ENCODE data around the gene TSSC4. TPM values are rescaled to one million over a fixed set of nuclear protein-coding genes. Genes with fewer than 3 reads are reported as not detected.
A peak's percentile ranks its signal among the peaks of the same experiment; 100 is the strongest.

The TSSC4 gene
- total RNA-seq, 1 donor, result 31.5 TPM

- H3K4me3 ChIP-seq (ENCODE audit: low read depth, low read length), result no peak overlapping the region
- TF ChIP-seq CTCF (IDR thresholded peaks at IDR 0.05; ENCODE audit: insufficient read depth, low read length), result no peak
- no peak for DNase-seq (ENCODE audit: low read depth)
Observed at GRCh38 chr11:2448661-2449547, 48.4 kb downstream of the TSSC4 start.

GRCh38 chr11:2449548-2450320 lies 49.2 kb downstream of the TSSC4 start:
- DNase-seq (ENCODE audit: low read depth), result no peak
- H3K4me3 ChIP-seq (ENCODE audit: low read depth, low read length), result no peak overlapping the region
- TF ChIP-seq CTCF (IDR thresholded peaks at IDR 0.05; ENCODE audit: insufficient read depth, low read length), result no peak

- no peak for DNase-seq (ENCODE audit: low read depth)
- H3K4me3 ChIP-seq (ENCODE audit: low read depth, low read length), result no peak overlapping the region
- TF ChIP-seq CTCF (IDR thresholded peaks at IDR 0.05; ENCODE audit: insufficient read depth, low read length), result no peak
Observed at GRCh38 chr11:2450321-2451041, 49.9 kb downstream of the TSSC4 start.

GRCh38 chr11:2451336-2451735 lies 50.8 kb downstream of the TSSC4 start:
- H3K4me3 ChIP-seq (ENCODE audit: low read depth, low read length), result no peak overlapping the region
- DNase-seq (ENCODE audit: low read depth), result no peak
- TF ChIP-seq CTCF (IDR thresholded peaks at IDR 0.05; ENCODE audit: insufficient read depth, low read length), result no peak

- no peak for TF ChIP-seq CTCF (IDR thresholded peaks at IDR 0.05; ENCODE audit: insufficient read depth, low read length)
- no peak for DNase-seq (ENCODE audit: low read depth)
Observed at GRCh38 chr11:2451916-2452315, 51.4 kb downstream of the TSSC4 start.

GRCh38 chr11:2452321-2453012 lies 51.9 kb downstream of the TSSC4 start:
- TF ChIP-seq CTCF (IDR thresholded peaks at IDR 0.05; ENCODE audit: insufficient read depth, low read length), result no peak
- DNase-seq (ENCODE audit: low read depth), result peak; percentile 6
- H3K4me3 ChIP-seq (ENCODE audit: low read depth, low read length), result no peak overlapping the region

More at GRCh38 chr11:2451916-2452315, 51.4 kb downstream of the TSSC4 start:
- H3K4me3 ChIP-seq (ENCODE audit: low read depth, low read length), result no peak overlapping the region
